ENCODE results near the gene PRDM9.

DNA sequence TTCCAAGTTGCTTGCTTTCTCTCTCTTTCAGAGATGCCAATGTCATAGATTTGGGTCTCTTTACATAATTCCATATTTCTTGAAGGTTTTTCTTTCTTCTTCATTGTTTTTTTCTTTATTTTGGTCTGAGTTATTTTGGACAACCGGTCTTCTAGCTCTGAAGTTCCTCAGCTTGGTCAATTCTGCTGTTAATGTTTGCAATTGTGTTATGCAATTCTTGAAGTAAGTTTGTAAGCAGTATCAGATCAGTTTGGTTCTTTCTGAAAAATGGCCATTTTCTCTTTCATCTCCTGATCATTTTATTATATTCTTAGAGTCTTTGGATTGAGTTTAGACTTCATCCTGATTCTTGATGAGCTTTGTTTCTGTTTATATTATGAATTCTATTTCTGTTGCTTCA is 16.4 kb upstream of the PRDM9 start:
- TF ChIP-seq TCF7L2 (IDR thresholded peaks at IDR 0.05; ENCODE audit: low read depth, low read length) = no peak
- no peak for TF ChIP-seq CTCF (IDR thresholded peaks at IDR 0.05)
- TF ChIP-seq SIN3A (IDR thresholded peaks at IDR 0.05; ENCODE audit: borderline replicate concordance, insufficient read depth, low read depth, low read length) = no peak
